HG03571 (cell line): ENCODE measurements around the gene SDF4.
"Not testable (repeated sequence)": the region's sequence is repeated elsewhere in the genome, so short reads cannot be mapped to it uniquely, and the experiment has no call there.

ENCODE experiments used
- ATAC-seq: cut with Tn5 transposase; IDR thresholded peaks from one replicate; pipeline ENCODE4 v1.9.1; 2021; ENCODE audit not compliant: unreplicated experiment

Gene SDF4

GRCh38 chr1:1199961-1200875, 31.6 kb downstream of the SDF4 start:
- no peak for ATAC-seq

- ATAC-seq = no peak
These were observed 32.5 kb downstream of the SDF4 start for GRCh38 chr1:1199141-1199960.

- no peak for ATAC-seq
These were observed 33.2 kb downstream of the SDF4 start for GRCh38 chr1:1198423-1199140.

- no peak for ATAC-seq
These were observed 34.0 kb downstream of the SDF4 start for GRCh38 chr1:1197551-1198422.

- ATAC-seq = no peak
These were observed 34.7 kb downstream of the SDF4 start for GRCh38 chr1:1197188-1197500.

- ATAC-seq = no peak
These were observed 35.2 kb downstream of the SDF4 start for GRCh38 chr1:1196431-1197187.

GRCh38 chr1:1195726-1196125, 36.1 kb downstream of the SDF4 start:
- not testable (repeated sequence) for ATAC-seq

GRCh38 chr1:1194723-1195122, 37.1 kb downstream of the SDF4 start:
- ATAC-seq = no peak

GRCh38 chr1:1191734-1192133, 40.1 kb downstream of the SDF4 start:
- ATAC-seq = no peak

GRCh38 chr1:1189111-1189510, 42.7 kb downstream of the SDF4 start:
- ATAC-seq = no peak

- no peak for ATAC-seq
These were observed 43.9 kb downstream of the SDF4 start for GRCh38 chr1:1187938-1188337.

GRCh38 chr1:1185101-1185765, 46.6 kb downstream of the SDF4 start:
- ATAC-seq = no peak

- ATAC-seq = no peak
These were observed 47.7 kb downstream of the SDF4 start for GRCh38 chr1:1183833-1184775.

- no peak for ATAC-seq
These were observed 48.5 kb downstream of the SDF4 start for GRCh38 chr1:1183221-1183747.

- no peak for ATAC-seq
These were observed 49.1 kb downstream of the SDF4 start for GRCh38 chr1:1182491-1183220.

GRCh38 chr1:1181938-1182410, 49.8 kb downstream of the SDF4 start:
- ATAC-seq = no peak
